SHP77 (cell line): ENCODE measurements around the gene CHCHD6.

Source experiments
- DNase-seq, 2 experiments: peaks; one replicate each; lab custom pipeline; 2025; lab: John Stamatoyannopoulos, UW

CHCHD6 gene

GRCh38 chr3:126941721-126942270 is 237.8 kb downstream of the CHCHD6 start:
- DNase-seq: no peak

- DNase-seq: no peak
These were observed 240.3 kb downstream of the CHCHD6 start for GRCh38 chr3:126944089-126944965.

- DNase-seq: no peak
These were observed 241.2 kb downstream of the CHCHD6 start for GRCh38 chr3:126945171-126945721.

GRCh38 chr3:126945891-126946290 is 241.9 kb downstream of the CHCHD6 start:
- DNase-seq: no peak

- DNase-seq: no peak
These were observed 242.4 kb downstream of the CHCHD6 start for GRCh38 chr3:126946405-126946804.

- no peak for DNase-seq
These were observed 243.4 kb downstream of the CHCHD6 start for GRCh38 chr3:126947429-126947828.

GRCh38 chr3:126948980-126949535 is 245.0 kb downstream of the CHCHD6 start:
- DNase-seq: no peak

GRCh38 chr3:126951561-126951960 is 247.5 kb downstream of the CHCHD6 start:
- DNase-seq: no peak

- no peak for DNase-seq
These were observed 248.4 kb downstream of the CHCHD6 start for GRCh38 chr3:126952261-126952982.

- no peak for DNase-seq
These were observed 249.1 kb downstream of the CHCHD6 start for GRCh38 chr3:126952983-126953660.

GRCh38 chr3:126954141-126954842 is 250.3 kb downstream of the CHCHD6 start:
- DNase-seq: no peak

- DNase-seq: no peak
These were observed 251.2 kb downstream of the CHCHD6 start for GRCh38 chr3:126955004-126955790.

GRCh38 chr3:126956361-126956760 is 252.3 kb downstream of the CHCHD6 start:
- no peak for DNase-seq

- DNase-seq: no peak
These were observed 253.0 kb downstream of the CHCHD6 start for GRCh38 chr3:126956866-126957650.

GRCh38 chr3:126957776-126958637 is 254.0 kb downstream of the CHCHD6 start:
- DNase-seq: no peak

- no peak for DNase-seq
These were observed 254.6 kb downstream of the CHCHD6 start for GRCh38 chr3:126958638-126959085.

GRCh38 chr3:126959136-126959920 is 255.3 kb downstream of the CHCHD6 start:
- DNase-seq: no peak
